GM18502 (cell line): ENCODE data around the gene POTED.
"Not testable (repeated sequence)": the region's sequence is repeated elsewhere in the genome, so short reads cannot be mapped to it uniquely, and the experiment has no call there.

Source experiments
- ATAC-seq: cut with Tn5 transposase; IDR thresholded peaks from one replicate; pipeline ENCODE4 v1.9.1; 2021; ENCODE audit warnings: mild to moderate bottlenecking; ENCODE audit not compliant: unreplicated experiment, poor library complexity

The POTED gene

DNA sequence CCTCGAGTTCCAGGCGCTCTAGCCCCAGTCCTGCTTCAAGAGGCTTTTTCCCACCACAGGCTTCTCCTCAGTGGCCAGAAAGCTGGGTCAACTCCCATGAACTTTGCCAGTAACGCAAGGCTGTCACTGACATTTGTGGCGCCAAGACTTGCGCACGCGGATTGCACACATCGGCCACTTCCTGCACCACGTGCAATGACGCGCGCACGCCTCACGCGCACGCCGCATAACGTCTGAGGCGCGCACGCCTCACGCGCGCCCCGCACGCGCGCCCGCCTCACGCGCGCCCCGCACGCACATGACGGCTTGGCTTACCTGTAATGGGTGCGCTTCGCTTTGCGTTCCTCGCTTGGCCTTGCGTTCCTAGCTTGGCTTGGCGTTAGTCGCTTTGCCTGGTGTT, at the start of gene POTED:
POTED (plus strand) TSS at position 301 of the 400 bp plus-strand sequence. CDS start 452 bp downstream, outside the sequence.
- ATAC-seq = not testable (repeated sequence)

GRCh38 chr21:13650101-13650500, 40.5 kb downstream of the POTED start:
- not testable (repeated sequence) for ATAC-seq

DNA sequence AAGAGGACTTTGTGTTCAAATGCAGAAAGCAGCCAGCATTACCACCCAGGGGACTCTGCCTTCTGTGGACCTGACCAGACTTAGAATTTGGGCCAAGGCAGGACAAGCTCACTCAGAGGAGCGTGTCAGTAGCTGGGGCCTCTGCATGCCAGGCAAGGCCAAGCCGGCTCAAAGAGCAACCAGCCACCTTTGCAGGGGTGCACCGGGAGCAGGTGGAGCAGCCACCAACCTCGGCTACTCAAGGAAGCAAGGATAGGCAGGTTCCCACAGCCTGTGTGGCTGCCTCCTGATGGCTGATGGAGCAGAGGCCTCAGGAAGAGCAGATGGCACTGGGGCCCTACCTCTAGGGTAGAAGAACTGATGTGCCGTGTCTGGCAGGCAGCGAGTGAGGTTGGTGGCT, 42.2 kb downstream of the POTED start:
- ATAC-seq = not testable (repeated sequence)
